Activated T-cell treated with anti-CD3 and anti-CD28 coated beads, Interleukin-2, amount 50 U/mL, for 24 hours (primary cell): ENCODE results near the gene SUPT3H.
"Not testable (repeated sequence)": the region's sequence is repeated elsewhere in the genome, so short reads cannot be mapped to it uniquely, and the experiment has no call there.

Source experiments
- DNase-seq: peaks from one replicate; pipeline ENCODE4 v3.0.0-alpha.2; 2020
- H3K27ac Mint-ChIP-seq: 2 replicates; pipeline ENCODE4 v1.8.0; 2020; ENCODE audit warnings: mild to moderate bottlenecking, mixed read lengths
- H3K27me3 Mint-ChIP-seq: 2 replicates; pipeline ENCODE4 v1.8.0; 2020; ENCODE audit warnings: mixed read lengths
- H3K36me3 Mint-ChIP-seq: 2 replicates; pipeline ENCODE4 v1.8.0; 2020; ENCODE audit warnings: low read depth, mixed read lengths
- H3K4me1 Mint-ChIP-seq: 2 replicates; pipeline ENCODE4 v1.8.0; 2020; ENCODE audit warnings: low read depth, mixed read lengths
- H3K4me3 Mint-ChIP-seq: 2 replicates; pipeline ENCODE4 v1.8.0; 2020; ENCODE audit warnings: mild to moderate bottlenecking, moderate library complexity, mixed read lengths
- H3K9me3 Mint-ChIP-seq: 2 replicates; pipeline ENCODE4 v1.8.0; 2020; ENCODE audit warnings: mixed read lengths

Gene SUPT3H

DNA sequence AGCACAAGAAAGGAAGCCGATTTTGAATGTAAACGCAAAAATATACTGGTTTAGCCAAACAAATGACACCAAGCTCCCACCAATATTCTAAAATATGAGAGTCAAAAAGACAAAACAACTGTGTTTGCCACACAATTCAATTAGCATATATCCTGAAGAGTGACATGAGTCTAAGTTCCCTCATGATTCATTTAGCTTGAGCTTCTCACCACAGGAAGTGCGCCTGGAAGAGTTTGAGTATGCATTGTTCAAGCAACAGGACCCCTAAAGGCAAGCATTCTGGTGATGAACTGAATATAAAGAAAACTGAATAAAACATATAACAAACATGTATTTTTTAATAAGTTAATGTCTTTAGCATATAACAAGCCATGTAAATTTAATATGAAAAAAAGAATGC lies 164.8 kb downstream of the SUPT3H start:
- DNase-seq: no peak
- no peak overlapping the region for H3K4me3 Mint-ChIP-seq
- peaks cover 28% of the 10 kb centered on the region for H3K4me1 Mint-ChIP-seq
- no peaks in the 10 kb centered on the region for H3K27me3 Mint-ChIP-seq
- peaks cover 27% of the 10 kb centered on the region for H3K36me3 Mint-ChIP-seq
- H3K27ac Mint-ChIP-seq: no peak overlapping the region
- H3K9me3 Mint-ChIP-seq: peaks cover 29% of the 10 kb centered on the region

DNA sequence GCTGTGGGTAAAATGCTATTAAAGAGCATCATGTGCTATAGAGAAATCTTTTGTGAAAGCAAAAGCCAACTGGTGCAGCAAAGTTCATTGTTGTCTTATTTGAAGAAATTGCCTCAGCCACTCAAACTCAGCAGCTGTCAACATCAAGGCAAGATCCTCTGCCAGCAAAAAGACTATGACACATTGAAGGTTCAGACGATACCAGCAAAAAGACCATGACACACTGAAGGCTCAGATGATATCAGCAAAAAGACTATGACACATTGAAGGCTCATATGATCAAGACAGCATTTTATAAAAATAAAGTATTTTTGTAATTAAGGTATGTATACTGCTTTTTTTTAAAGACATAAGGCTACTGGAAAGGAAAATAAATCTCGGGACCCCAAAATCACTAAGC lies 168.0 kb downstream of the SUPT3H start:
- DNase-seq: no peak
- H3K9me3 Mint-ChIP-seq: peaks cover 17% of the 10 kb centered on the region
- peaks cover 21% of the 10 kb centered on the region for H3K36me3 Mint-ChIP-seq
- peaks cover 38% of the 10 kb centered on the region for H3K4me1 Mint-ChIP-seq
- no peaks in the 10 kb centered on the region for H3K27me3 Mint-ChIP-seq
- H3K27ac Mint-ChIP-seq: no peak overlapping the region
- no peak overlapping the region for H3K4me3 Mint-ChIP-seq

GRCh38 chr6:45206793-45207492 lies 170.8 kb downstream of the SUPT3H start:
- peaks cover 15% of the 10 kb centered on the region for H3K9me3 Mint-ChIP-seq
- H3K36me3 Mint-ChIP-seq: peaks cover 21% of the 10 kb centered on the region
- no peaks in the 10 kb centered on the region for H3K27me3 Mint-ChIP-seq
- H3K27ac Mint-ChIP-seq: peak overlapping the region; percentile 19
- no peak for DNase-seq
- peaks cover 28% of the 10 kb centered on the region for H3K4me1 Mint-ChIP-seq
- no peak overlapping the region for H3K4me3 Mint-ChIP-seq

DNA sequence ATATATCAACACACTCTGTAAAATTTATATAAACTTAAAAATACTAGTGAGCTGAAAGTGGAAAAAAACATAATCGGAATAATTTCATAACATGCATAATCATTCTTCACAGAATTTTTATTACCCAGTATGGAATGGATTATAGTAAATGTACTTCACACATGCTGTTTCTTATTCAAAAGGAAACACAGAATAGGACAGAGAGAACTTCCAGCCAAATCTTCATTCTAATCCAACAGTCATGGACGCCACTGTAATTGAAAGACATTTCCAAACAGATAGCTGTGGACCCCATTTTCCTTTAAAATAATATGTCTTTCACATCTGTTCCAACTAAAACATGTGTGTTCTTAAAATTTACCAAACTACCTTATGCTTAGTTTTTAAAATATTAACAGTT lies 176.2 kb downstream of the SUPT3H start:
- H3K9me3 Mint-ChIP-seq: no peaks in the 10 kb centered on the region
- no peaks in the 10 kb centered on the region for H3K36me3 Mint-ChIP-seq
- H3K4me3 Mint-ChIP-seq: no peak overlapping the region
- no peak for DNase-seq
- H3K27me3 Mint-ChIP-seq: no peaks in the 10 kb centered on the region
- H3K27ac Mint-ChIP-seq: no peak overlapping the region
- peaks cover 13% of the 10 kb centered on the region for H3K4me1 Mint-ChIP-seq

GRCh38 chr6:45200510-45200909 lies 177.2 kb downstream of the SUPT3H start:
- Mint-ChIP-seq H3K27ac (no peak overlapping the region), H3K4me1 (peaks cover 18% of the 10 kb centered on the region), H3K9me3 (no peaks in the 10 kb centered on the region), H3K27me3 (no peaks in the 10 kb centered on the region), H3K36me3 (no peaks in the 10 kb centered on the region), H3K4me3 (no peak overlapping the region)
- DNase-seq: no peak

DNA sequence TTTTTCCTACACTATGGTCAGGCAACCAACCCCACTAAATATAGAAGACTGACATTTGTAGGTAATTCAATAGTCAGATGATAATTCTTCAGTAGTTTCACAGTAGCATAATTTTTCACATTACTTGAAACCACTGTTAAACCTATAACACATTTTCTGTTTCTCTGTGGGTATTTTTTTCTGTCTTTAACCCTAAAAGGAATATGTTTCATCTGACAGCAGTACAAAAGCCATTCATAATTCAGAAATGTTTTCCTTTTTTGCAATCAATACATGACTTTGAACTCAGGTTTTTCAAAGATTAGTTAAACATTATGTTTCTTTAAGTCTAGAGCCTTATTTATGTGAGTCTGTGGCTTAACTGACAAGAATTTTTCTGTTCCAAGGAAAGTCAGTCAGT lies 178.2 kb downstream of the SUPT3H start:
- DNase-seq: no peak
- no peaks in the 10 kb centered on the region for H3K36me3 Mint-ChIP-seq
- peaks cover 26% of the 10 kb centered on the region for H3K4me1 Mint-ChIP-seq
- no peak overlapping the region for H3K27ac Mint-ChIP-seq
- H3K9me3 Mint-ChIP-seq: no peaks in the 10 kb centered on the region
- H3K27me3 Mint-ChIP-seq: no peaks in the 10 kb centered on the region
- no peak overlapping the region for H3K4me3 Mint-ChIP-seq

GRCh38 chr6:45196121-45196520 lies 181.6 kb downstream of the SUPT3H start:
- no peak for DNase-seq
- Mint-ChIP-seq H3K4me3 (no peak overlapping the region), H3K27ac (no peak overlapping the region)

DNA sequence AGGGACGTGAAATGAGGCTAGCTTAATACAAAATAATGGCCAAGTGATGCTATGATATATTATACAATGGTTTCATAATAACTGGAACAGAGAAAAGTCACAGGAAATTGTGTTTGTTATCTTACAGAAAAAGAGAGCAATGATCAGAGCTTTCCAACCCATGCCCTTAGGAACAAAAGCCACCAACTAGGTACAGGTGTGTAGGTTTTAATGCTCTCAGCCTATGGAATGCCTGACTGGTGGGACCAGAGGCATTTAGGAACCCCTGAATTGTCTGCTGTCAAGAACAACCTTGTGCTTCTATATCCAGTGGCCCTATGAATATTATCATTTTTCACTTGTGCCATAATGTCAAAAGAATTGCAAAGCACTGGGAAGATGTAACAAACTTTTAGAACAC lies 182.6 kb downstream of the SUPT3H start:
- no peak overlapping the region for H3K27ac Mint-ChIP-seq
- DNase-seq: no peak
- H3K4me3 Mint-ChIP-seq: no peak overlapping the region
- no peaks in the 10 kb centered on the region for H3K27me3 Mint-ChIP-seq
- H3K9me3 Mint-ChIP-seq: no peaks in the 10 kb centered on the region
- H3K4me1 Mint-ChIP-seq: peaks cover 33% of the 10 kb centered on the region
- no peaks in the 10 kb centered on the region for H3K36me3 Mint-ChIP-seq

More at GRCh38 chr6:45196121-45196520, 181.6 kb downstream of the SUPT3H start:
- no peaks in the 10 kb centered on the region for H3K9me3 Mint-ChIP-seq
- peaks cover 33% of the 10 kb centered on the region for H3K4me1 Mint-ChIP-seq
- no peaks in the 10 kb centered on the region for H3K27me3 Mint-ChIP-seq
- no peaks in the 10 kb centered on the region for H3K36me3 Mint-ChIP-seq

DNA sequence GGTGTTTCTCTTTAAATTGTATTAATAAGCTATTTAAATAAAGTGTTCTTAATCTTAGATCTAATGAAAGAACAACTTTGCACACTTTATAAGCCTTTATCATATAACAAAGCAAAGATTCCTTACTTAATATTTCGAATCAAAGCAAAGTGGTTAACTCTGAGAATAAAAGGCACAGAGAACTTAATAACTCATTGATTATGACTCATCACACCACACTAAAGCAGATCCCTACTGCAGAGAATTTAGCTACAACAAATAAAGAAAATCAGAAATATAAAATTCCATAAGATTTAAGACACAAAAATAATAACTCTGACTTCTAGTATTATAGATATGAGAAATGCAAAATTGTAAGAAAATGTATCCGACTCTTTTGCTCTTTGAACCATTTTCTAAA lies 185.2 kb downstream of the SUPT3H start:
- Mint-ChIP-seq H3K27me3 (no peaks in the 10 kb centered on the region), H3K4me3 (no peak overlapping the region), H3K9me3 (no peaks in the 10 kb centered on the region), H3K4me1 (peaks cover 38% of the 10 kb centered on the region), H3K36me3 (peaks cover 2% of the 10 kb centered on the region), H3K27ac (no peak overlapping the region)
- no peak for DNase-seq

- Mint-ChIP-seq H3K9me3 (no peaks in the 10 kb centered on the region), H3K4me1 (peaks cover 41% of the 10 kb centered on the region), H3K27ac (no peak overlapping the region), H3K4me3 (no peak overlapping the region), H3K27me3 (no peaks in the 10 kb centered on the region), H3K36me3 (peaks cover 2% of the 10 kb centered on the region)
- DNase-seq: no peak
Measured at GRCh38 chr6:45191414-45191813, 186.3 kb downstream of the SUPT3H start.

GRCh38 chr6:45187836-45188235 lies 189.9 kb downstream of the SUPT3H start:
- Mint-ChIP-seq H3K4me1 (peaks cover 44% of the 10 kb centered on the region), H3K4me3 (no peak overlapping the region), H3K36me3 (peaks cover 10% of the 10 kb centered on the region), H3K9me3 (no peaks in the 10 kb centered on the region), H3K27me3 (no peaks in the 10 kb centered on the region), H3K27ac (peak overlapping the region; percentile 79)
- no peak for DNase-seq

DNA sequence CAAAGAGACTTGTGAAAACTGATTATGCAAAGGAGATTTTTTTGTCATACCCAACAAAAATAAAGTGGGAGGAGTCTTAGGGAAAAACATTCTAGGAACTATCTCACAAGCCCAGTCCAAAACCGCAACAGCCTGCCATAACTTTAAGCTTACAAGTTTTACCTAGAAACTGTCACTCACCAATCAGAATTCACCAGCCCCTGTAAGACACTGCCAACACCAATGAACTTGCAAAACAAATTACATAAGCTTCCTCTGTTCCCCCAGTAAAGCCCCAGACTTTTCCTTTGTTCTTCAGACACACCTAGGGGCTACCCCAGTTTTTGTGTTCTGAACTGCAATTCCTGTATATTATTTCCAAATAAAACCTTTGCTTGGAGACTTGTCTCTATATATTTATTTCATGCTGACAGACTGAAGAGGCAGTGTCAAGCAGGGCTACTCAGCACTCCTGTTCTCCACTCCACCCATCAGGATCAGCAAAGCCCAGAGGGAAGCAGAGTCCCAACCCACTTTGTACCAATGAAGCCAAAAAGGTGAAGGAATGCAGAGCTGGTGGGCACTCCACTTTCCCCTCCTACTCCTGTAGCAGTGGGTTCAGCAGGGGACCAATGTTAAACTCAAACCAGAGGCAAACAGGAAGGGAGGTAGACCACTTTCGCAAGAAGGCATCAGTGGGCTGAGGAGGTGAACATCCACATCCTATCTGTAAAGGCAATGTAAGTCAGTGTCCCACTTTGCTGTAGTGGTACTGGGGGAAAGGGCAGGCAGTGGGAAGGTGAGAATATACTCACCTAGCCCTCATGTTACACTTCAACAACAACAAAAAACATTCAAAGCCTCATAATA lies 192.1 kb downstream of the SUPT3H start:
- H3K27me3 Mint-ChIP-seq: no peaks in the 10 kb centered on the region
- no peak for DNase-seq
- peak overlapping the region; percentile 49 for H3K27ac Mint-ChIP-seq
- no peak overlapping the region for H3K4me3 Mint-ChIP-seq
- H3K36me3 Mint-ChIP-seq: peaks cover 10% of the 10 kb centered on the region
- peaks cover 41% of the 10 kb centered on the region for H3K4me1 Mint-ChIP-seq
- no peaks in the 10 kb centered on the region for H3K9me3 Mint-ChIP-seq

GRCh38 chr6:45184937-45185336 lies 192.8 kb downstream of the SUPT3H start:
- Mint-ChIP-seq H3K27me3 (no peaks in the 10 kb centered on the region), H3K36me3 (peaks cover 10% of the 10 kb centered on the region), H3K27ac (peak overlapping the region; percentile 3), H3K4me1 (peaks cover 41% of the 10 kb centered on the region), H3K9me3 (no peaks in the 10 kb centered on the region), H3K4me3 (no peak overlapping the region)
- DNase-seq: no peak

DNA sequence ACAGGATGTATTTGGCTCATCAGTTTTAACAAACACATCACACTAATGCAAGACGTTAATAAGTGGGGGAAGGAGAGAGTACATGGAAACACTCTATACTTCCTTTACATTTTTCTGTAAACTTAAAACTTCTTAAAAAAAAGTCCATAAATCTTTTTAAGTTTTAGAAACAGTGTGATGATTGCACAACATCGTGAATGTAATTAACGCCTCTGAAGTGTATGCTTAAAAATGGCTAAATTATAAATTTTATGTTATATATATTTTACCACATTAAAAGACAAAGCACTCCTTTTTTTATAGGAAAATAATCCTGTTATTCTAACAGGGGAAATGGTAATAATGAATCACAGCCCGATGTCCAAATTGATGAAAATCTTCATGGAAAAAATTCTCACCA lies 193.7 kb downstream of the SUPT3H start:
- H3K4me3 Mint-ChIP-seq: no peak overlapping the region
- H3K4me1 Mint-ChIP-seq: peaks cover 41% of the 10 kb centered on the region
- H3K36me3 Mint-ChIP-seq: peaks cover 10% of the 10 kb centered on the region
- DNase-seq: no peak
- no peaks in the 10 kb centered on the region for H3K9me3 Mint-ChIP-seq
- no peak overlapping the region for H3K27ac Mint-ChIP-seq
- no peaks in the 10 kb centered on the region for H3K27me3 Mint-ChIP-seq

- not testable (repeated sequence) for H3K27me3 Mint-ChIP-seq, H3K9me3 Mint-ChIP-seq, H3K27ac Mint-ChIP-seq, DNase-seq, H3K4me3 Mint-ChIP-seq, H3K36me3 Mint-ChIP-seq
- peaks cover 23% of the 10 kb centered on the region for H3K4me1 Mint-ChIP-seq
Measured at GRCh38 chr6:45176373-45176772, 201.4 kb downstream of the SUPT3H start.
